NCI-H187 treated with DMSO at 0.1 percent for 48 hours (cell line): Measurements from ENCODE around the gene ALDH1L2.

ENCODE experiments used
- DNase-seq: peaks from one replicate; lab custom pipeline; 2025; lab: John Stamatoyannopoulos, UW

Gene ALDH1L2

GRCh38 chr12:105032703-105033357 is 51.4 kb downstream of the ALDH1L2 start:
- no peak for DNase-seq

GRCh38 chr12:105030820-105031807 is 53.1 kb downstream of the ALDH1L2 start:
- no peak for DNase-seq

DNA sequence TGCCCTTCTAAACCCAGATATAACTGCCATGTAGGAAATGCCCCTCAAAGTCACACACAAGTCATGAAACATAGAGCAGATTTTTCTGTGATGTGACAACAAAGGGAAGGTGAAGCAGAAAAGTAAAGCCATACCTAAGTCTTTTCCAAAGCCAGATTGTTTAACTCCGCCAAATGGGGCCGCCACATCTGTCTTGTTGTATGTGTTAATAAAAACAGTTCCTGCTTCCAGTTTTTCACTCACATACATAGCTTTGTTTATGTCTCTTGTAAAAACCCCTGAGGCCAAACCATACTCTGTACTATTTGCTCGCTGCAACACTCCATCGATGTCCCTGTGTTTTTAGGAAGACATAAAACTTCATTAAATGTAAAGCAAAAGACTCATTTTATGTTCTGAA is 57.8 kb downstream of the ALDH1L2 start:
- no peak for DNase-seq

- no peak for DNase-seq
These were observed 58.4 kb downstream of the ALDH1L2 start for GRCh38 chr12:105025890-105026289.

DNA sequence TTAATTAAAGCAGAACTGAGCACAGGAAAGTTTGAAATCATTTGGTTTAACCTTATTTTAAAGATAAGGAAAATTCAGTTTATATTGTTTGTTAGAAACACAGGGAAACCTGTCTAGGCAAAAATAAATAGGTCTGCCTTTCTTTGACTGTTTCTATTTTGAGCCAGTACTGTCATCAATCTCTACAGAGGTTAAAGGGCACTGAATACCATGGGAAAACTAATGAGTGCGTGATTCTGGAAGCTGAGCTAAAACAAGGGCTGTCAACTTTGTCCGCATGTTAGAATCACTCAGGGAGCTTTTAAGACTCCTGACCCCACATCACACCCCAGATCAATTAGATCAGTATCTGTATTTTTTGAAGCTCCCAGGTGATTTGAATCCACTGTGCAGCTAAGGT is 59.3 kb downstream of the ALDH1L2 start:
- no peak for DNase-seq

GRCh38 chr12:105020241-105020962 is 63.9 kb downstream of the ALDH1L2 start:
- no peak for DNase-seq

GRCh38 chr12:105018776-105019175 is 65.5 kb downstream of the ALDH1L2 start:
- DNase-seq: no peak

DNA sequence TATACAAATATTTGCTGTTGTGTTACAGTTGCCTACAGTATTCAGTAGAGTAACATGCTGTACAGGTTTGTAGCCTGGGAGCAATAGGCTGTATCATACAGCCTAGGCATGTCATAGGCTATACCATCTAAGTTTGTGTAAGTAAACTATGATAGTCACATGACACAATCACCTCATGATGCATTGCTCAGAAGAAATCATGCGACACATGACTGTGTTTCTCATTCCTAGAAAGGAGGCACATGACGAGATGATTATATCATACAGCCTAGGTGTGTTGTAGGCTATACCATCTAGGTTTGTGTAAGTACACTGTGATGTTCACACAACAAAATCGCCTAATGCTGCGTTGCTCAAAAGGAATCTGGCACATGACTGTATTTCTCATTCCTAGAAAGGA is 66.2 kb downstream of the ALDH1L2 start:
- DNase-seq: no peak

GRCh38 chr12:105015543-105015942 is 68.7 kb downstream of the ALDH1L2 start:
- no peak for DNase-seq

DNA sequence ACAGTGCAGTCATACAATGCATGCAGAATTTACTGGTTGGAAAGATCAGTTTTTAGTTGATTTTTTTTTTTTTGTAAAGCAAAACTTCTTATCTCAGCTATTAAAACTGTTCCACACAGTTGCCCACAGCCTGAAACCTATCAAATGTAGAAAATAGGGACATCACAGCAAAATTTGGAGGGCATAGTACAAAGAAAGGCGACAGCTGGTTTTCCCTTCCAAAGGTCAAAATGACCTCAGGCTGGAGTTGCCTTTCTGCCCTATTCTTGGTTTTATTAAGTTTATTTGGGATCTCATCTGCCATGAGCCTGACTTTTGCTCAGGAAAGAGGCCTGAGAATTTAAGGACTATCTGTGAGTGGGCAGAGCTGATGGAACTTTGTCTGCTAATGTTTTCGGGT is 69.7 kb downstream of the ALDH1L2 start:
- no peak for DNase-seq

DNA sequence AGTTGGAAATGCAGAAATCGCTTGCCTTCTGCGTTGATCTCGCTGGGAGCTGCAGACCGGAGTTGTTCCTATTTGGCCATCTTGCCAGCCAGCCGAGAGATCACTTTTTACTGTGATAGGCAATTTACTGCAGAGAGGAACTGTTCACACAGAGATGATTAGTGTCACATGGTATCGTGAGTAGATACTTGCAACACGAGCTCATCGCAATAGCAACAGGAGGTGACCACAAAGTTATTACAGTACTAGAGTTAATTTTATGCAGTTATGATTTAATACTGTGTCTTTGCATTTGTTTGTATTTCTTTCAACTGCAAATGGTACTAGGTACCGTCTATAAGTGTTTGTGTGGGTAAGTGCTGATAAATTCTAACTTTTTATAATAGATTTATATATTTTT is 70.4 kb downstream of the ALDH1L2 start:
- no peak for DNase-seq

- no peak for DNase-seq
These were observed 82.8 kb downstream of the ALDH1L2 start for GRCh38 chr12:105001476-105001875.

- DNase-seq: no peak
These were observed 84.9 kb downstream of the ALDH1L2 start for GRCh38 chr12:104999347-104999685.

GRCh38 chr12:104998423-104999346 is 85.6 kb downstream of the ALDH1L2 start:
- DNase-seq: peak; percentile 59

GRCh38 chr12:104997541-104997940 is 86.7 kb downstream of the ALDH1L2 start:
- no peak for DNase-seq

DNA sequence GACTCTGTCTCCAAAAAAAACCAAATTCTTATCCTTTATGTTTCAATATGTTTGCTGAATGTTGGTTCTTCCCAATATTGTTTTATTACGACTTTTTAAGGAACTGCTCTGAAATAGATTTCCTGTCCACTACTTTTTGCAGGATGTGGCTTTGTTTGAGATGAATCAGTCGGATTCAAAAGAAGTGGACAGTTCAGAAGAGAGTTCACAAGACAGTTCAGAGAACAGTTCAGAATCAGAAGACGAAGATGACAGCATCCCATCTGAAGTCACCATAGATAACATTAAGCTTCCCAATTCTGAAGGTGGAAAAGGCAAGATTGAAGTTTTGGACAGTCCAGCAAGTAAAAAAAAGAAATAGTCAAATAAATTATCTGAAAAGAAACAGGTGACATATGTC is 89.9 kb downstream of the ALDH1L2 start:
- no peak for DNase-seq

- DNase-seq: no peak
These were observed 92.6 kb downstream of the ALDH1L2 start for GRCh38 chr12:104991565-104992128.

DNA sequence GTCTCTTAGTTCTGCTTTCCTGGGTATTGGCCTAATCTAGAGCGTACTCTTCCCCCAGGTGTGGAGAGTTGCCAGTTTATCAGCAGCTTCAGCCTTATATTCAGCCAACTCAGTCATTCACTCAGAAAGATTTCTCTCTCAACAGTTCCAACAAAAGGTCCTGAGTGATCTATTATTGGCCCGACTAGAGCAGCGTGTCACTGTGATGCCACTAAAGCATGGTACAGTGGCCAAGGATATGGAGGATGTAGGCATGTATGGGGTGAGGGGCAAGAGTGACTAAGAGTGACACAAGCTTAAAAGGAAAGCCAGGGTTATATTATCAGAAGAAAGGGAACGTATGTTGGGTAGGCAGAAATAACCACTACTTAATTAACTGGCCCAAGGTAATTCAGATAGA is 93.3 kb downstream of the ALDH1L2 start:
- DNase-seq: no peak

DNA sequence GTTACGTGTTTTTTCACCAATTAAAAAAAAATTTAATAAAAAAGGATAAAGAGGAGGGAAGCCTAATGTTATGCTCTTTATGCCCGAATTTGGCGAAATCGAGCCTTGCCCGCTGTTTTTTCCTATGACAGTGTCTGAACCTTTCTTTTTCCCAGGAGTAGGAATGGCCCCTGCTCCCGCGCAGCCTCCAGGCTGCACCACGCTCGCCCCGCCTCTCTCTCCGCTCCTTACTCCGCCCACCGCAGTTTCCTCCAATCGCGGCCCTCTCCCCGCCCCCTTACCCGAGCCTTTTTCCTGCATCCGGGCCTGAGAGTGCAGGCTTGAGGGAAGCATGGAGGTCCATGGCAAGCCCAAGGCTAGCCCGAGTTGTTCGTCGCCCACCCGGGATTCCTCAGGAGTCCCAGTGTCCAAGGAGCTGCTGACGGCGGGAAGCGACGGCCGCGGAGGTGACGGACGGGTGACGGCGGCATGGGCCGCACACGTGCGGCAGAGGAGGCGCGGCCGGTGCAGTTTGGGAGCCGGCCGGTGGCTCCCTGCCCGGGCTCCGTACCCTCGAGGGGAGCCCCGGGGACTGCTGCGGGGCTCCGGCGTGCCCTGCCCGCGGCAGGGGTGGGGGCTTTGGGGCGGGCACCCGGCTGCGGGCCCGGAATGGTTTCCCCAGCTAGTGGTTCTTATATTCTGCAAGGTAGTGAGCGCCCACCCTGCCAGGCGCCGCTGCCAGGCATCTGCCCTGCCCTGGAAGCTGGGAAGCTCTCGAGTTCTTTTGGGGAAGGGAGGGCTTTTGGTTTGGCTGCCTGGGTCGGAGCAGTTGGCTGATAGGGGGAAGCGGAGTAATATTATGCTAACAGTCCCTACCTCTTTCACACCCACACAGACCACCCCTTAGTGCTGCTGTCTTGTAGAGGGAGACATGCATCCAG is 98.0 kb downstream of the ALDH1L2 start, which contains the start of gene NOPCHAP1:
Gene NOPCHAP1, plus strand, starts transcription at position 295 of the 920 bp plus-strand sequence. Its CDS starts 37 bp downstream, at position 332.
- peak; percentile 96 for DNase-seq

GRCh38 chr12:104985206-104985605 is 99.1 kb downstream of the ALDH1L2 start:
- DNase-seq: no peak
